Effector memory CD8-positive, alpha-beta T cell (primary cell): ENCODE data around the gene ALDH9A1.
A peak's percentile ranks its signal among the peaks of the same experiment; 100 is the strongest.
"Not testable (repeated sequence)": the region's sequence is repeated elsewhere in the genome, so short reads cannot be mapped to it uniquely, and the experiment has no call there.

Experiments used
- ATAC-seq: fragments of 150-1000 bp; cut with Tn5 transposase; replicated peaks from 2 replicates; pipeline ENCODE4 v1.10.0; 2021; ENCODE audit warnings: mild to moderate bottlenecking, moderate library complexity
- DNase-seq, 3 experiments: peaks; one replicate each; pipeline ENCODE4 v3.0.0; 2021
- H3K27ac Mint-ChIP-seq, 2 donors: one replicate each; pipeline ENCODE4 v1.8.0; 2022; ENCODE audit warnings: mild to moderate bottlenecking in 2 of 2, mixed read lengths in 2 of 2, moderate library complexity in 2 of 2
- H3K27me3 Mint-ChIP-seq, 2 donors: one replicate each; pipeline ENCODE4 v1.8.0; 2022; ENCODE audit warnings: mixed read lengths in 2 of 2
- H3K36me3 Mint-ChIP-seq: one replicate; pipeline ENCODE4 v1.8.0; 2022; ENCODE audit warnings: mild to moderate bottlenecking, moderate library complexity, mixed read lengths; ENCODE audit not compliant: insufficient read depth
- H3K4me1 Mint-ChIP-seq, 2 donors: one replicate each; pipeline ENCODE4 v1.8.0; 2022; ENCODE audit warnings: low read depth in 2 of 2, mixed read lengths in 2 of 2
- H3K4me3 Mint-ChIP-seq, 2 donors: one replicate each; pipeline ENCODE4 v1.8.0; 2022; ENCODE audit warnings: mild to moderate bottlenecking in 2 of 2, mixed read lengths in 2 of 2, moderate library complexity in 2 of 2
- H3K9me3 Mint-ChIP-seq, 2 donors: one replicate each; pipeline ENCODE4 v1.8.0; 2022; ENCODE audit warnings: mixed read lengths in 2 of 2

Gene ALDH9A1

DNA sequence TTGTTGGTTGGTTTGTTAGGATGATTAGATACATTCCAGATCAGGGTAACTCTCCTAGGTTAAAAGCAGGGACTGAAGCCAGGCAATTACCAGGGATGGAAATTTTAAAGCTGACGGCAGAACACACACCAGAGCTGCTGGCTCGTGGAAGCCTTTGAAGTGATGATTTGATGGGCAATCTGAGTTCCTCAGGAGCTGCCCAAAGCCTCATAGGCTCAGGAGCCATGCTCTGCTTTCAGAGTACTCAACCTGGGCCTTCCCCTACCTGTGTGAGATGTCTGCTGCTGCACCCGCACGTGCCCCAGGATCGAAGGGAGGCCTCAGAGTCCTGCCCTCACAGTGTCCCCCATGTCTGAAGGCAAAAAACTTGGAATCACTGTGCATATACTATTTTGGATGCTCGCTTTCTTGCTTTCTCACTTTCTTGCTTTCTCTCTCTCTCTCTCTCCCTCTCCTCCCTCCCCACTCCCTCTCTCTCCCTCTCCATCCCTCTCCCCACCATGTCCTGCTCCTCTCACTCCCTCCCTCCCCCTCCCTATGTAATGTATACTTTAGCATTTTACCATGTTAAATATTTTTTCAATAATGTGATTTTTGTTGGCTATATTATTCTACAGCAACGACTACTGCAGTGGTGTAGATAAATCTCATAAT is 49.3 kb downstream of the ALDH9A1 start:
- H3K27ac Mint-ChIP-seq = peak overlapping the region in 1 of 2 donors; percentile 46

DNA sequence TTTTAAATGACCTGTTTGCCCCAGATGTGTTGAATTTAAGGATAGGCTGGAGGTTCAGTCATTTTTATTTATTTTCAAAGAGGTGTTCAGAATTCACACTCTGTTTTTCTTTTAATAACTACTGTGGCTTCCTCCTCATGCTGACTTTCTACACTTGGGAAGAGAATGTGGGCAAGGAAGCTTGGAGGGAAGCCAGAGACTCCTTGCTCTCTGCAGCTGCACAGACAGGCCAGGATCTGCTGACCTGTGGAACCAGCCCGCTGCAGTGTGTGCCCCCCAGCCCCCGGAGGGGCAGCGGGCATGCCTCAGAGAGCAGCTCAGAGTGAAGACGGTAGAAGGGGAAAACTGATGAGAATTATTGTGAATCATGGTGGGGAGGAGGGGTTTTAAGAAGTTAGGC is 50.4 kb downstream of the ALDH9A1 start:
- Mint-ChIP-seq H3K27me3 (no peaks in the 10 kb centered on the region), H3K9me3 (no peaks in the 10 kb centered on the region), H3K27ac (peak overlapping the region in 1 of 2 donors; percentile 55), H3K36me3 (peaks cover 16% of the 10 kb centered on the region), H3K4me1 (peaks cover 16 to 32% of the 10 kb centered on the region in 2 donors), H3K4me3 (no peak overlapping the region)
- no peak for DNase-seq
- no peak for ATAC-seq

More for the DNA sequence above, 49.3 kb downstream of the ALDH9A1 start:
- Mint-ChIP-seq H3K27me3 (no peaks in the 10 kb centered on the region), H3K9me3 (no peaks in the 10 kb centered on the region), H3K36me3 (peaks cover 16% of the 10 kb centered on the region), H3K4me3 (no peak overlapping the region), H3K4me1 (peaks cover 16 to 31% of the 10 kb centered on the region in 2 donors)
- DNase-seq = no peak
- no peak for ATAC-seq

DNA sequence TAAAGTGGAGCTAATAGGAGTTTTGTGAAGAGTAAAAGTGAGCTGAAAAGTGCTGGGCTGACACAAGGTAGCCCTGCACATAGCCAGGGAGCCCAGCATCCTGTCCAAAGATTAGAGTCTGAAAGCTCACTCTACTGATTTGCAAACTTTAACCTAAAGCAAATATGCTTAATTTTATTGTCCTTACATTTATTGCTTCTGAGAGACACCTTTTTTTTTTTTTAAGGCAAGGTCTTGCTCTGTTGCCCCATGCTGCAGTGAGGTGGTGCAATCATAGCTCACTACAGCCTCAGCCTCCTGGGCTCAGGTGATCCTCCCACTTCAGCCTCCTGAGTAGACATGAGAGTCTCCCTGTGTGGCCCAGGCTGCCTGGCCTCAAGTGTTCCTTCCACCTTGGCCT is 50.8 kb downstream of the ALDH9A1 start:
- no peak for ATAC-seq
- H3K4me3 Mint-ChIP-seq = no peak overlapping the region
- H3K9me3 Mint-ChIP-seq = no peaks in the 10 kb centered on the region
- no peaks in the 10 kb centered on the region for H3K27me3 Mint-ChIP-seq
- no peak for DNase-seq
- H3K27ac Mint-ChIP-seq = peak overlapping the region in 1 of 2 donors; percentile 55
- H3K36me3 Mint-ChIP-seq = peaks cover 16% of the 10 kb centered on the region
- H3K4me1 Mint-ChIP-seq = peaks cover 16 to 32% of the 10 kb centered on the region in 2 donors

DNA sequence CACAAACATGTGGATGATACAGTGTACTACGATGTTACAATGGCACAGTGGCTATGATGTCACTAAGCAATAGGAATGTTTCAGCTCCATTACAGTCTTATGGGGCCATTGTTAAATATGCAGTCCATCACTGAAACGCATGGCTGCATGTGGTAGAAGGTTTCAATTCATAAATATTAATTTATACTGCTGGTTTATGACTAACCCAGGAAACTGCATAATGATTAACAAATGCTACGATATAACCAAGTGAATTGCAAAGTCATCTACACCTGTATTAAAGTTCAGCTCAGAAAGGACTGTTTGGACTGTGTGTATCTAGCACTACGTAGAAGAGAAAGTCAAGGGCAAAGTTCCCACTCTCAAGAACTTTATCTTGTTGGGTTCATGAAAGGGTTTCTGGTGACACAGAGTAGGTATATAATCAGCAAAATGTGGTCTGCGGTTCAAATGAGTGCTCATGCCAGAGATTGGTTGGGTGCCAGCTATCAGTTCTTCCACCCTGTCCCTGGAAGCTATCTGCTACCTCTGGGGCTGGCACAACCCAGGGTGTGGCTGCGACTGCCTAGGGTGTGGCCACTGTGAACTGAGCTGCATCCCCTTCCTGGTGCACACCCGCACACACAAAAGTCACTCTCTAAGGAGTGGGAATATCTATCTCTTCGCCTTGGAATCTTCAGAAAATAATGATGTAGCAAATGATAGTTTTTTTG is 52.6 kb downstream of the ALDH9A1 start:
- Mint-ChIP-seq H3K9me3 (no peaks in the 10 kb centered on the region), H3K27me3 (no peaks in the 10 kb centered on the region), H3K4me1 (peaks cover 17 to 33% of the 10 kb centered on the region in 2 donors), H3K4me3 (no peak overlapping the region), H3K36me3 (peaks cover 7% of the 10 kb centered on the region), H3K27ac (peak overlapping the region; percentile 51 to 52)
- no peak for DNase-seq
- ATAC-seq = peak; percentile 70

DNA sequence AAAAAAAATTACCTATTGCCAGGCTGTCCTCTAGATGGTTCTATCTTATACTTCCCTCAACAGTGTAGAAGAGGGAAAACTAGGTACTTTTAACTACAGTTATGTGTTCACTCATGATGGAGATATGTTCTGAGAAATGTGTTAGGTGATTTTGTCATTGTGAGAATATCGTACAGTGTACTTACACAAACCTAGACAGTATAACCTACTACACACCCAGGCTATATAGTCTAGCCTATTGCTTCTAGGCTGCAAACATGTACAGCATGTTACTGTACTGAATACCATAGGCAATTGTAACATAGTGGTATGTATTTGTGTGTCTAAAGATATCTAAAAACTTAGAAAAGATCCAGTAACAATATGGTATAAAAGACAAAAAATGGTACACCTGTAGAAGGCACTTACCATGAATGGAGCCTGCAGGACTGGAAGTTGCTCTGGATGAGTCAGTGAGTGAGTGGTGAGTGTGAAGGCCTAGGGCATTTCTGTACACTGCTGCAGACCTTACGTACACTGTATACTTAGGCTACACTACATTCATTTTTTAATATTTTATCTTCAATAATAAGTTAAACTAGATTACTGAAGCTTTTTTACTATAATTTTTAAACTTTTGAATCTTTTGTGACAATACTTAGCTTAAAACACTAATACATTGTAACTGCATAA is 54.2 kb downstream of the ALDH9A1 start:
- Mint-ChIP-seq H3K27me3 (no peaks in the 10 kb centered on the region), H3K4me3 (no peak overlapping the region), H3K36me3 (no peaks in the 10 kb centered on the region), H3K9me3 (no peaks in the 10 kb centered on the region), H3K4me1 (peaks cover 19 to 46% of the 10 kb centered on the region in 2 donors), H3K27ac (no peak overlapping the region)
- ATAC-seq (no peak), DNase-seq (no peak)

DNA sequence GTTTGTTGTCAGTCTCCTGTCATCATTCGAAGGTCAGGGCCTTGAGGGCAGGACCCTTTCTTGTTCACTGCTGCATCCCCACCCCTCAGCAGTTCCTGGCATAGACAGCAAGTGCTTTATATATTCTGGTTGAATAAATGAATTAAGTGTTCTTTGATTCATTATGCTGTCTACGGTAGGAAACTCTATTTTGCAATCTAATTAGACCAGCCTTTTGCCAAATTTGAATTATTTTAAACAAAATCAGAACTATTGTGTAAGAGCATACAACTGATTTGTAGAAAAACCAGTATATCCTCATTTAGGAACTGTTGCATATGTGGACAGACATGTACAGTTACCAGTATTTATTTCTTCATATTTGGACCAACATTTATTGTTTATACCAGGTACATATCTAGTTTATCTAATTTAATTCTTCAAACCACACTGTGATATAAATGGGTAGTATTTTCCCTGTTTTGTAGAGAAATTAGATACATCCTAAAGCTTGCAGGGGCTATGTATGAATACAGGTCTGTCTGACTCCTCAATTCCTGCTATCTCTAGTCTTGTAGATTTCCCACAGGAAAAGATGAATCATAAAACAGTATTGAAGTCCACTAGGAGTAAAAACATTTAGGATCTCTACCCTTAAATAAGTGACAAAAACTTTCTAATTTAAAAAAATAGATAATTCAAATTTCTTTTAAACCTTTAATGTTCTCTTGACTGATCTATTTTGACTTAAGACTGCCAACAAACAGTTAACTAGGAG is 57.0 kb downstream of the ALDH9A1 start:
- H3K27me3 Mint-ChIP-seq = no peaks in the 10 kb centered on the region

DNA sequence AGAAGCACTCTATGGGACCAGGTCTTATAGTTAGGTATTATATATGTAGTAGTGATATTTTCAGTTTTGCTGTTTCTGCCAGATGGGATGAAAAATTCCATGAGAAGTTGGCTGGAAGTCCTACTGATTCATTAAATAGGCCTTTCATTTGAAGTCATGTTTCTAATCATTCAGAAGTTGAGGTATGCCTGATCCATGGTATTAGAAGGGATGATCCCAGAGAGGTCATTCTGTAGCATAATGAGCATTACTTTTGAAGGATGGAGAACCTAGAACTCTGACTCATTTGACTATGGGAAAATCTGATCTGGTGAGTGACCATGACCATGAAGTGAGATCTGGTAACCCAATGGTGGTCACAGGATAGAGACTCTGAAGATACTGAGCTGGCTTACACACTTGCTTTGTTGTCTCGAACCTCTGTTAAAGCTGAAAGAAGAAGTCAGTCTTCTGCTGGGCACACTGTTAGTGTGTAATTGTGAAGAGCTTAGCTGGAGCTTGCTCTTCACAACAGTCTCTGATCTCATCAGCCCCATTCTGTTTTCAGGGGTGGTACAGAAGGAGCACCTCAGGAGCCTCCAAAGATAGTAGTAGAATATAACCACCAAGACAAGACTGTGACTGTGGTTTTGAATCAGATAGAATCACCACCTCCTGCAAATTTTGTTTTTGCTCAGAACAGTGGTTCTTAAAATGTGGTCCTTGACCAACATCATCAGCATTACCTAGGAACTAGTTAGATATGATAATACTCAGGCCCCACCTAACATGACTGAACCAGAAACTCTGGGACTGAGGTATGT is 58.3 kb downstream of the ALDH9A1 start:
- DNase-seq (no peak), ATAC-seq (no peak)
- Mint-ChIP-seq H3K4me3 (no peak overlapping the region), H3K9me3 (no peaks in the 10 kb centered on the region), H3K27ac (peak overlapping the region in 1 of 2 donors; percentile 80), H3K36me3 (peaks cover 5% of the 10 kb centered on the region), H3K4me1 (peaks cover 3 to 32% of the 10 kb centered on the region in 2 donors), H3K27me3 (no peaks in the 10 kb centered on the region)

More for the DNA sequence above, 57.0 kb downstream of the ALDH9A1 start:
- Mint-ChIP-seq H3K27ac (no peak overlapping the region), H3K4me1 (peaks cover 11 to 44% of the 10 kb centered on the region in 2 donors), H3K36me3 (peaks cover 5% of the 10 kb centered on the region), H3K4me3 (no peak overlapping the region), H3K9me3 (no peaks in the 10 kb centered on the region)
- no peak for DNase-seq
- no peak for ATAC-seq

DNA sequence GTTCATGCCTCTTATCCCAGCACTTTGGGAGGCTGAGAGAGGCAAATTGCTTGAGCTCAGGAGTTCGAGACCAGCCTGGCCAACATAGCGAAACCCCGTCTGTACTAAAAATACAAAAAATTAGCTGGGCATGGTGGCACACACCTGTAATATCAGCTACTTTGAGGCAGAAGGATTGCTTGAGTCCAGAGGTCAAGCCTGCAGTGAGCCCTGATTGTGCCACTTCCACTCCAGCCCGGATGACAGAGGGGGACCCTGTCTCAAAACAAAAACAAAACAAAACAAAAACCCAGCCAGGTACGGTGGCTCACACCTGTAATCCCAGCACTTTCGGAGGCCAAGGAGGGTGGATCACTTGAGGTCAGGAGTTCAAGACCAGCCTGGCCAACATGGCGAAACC is 60.2 kb downstream of the ALDH9A1 start:
- H3K27ac Mint-ChIP-seq = not testable (repeated sequence)

DNA sequence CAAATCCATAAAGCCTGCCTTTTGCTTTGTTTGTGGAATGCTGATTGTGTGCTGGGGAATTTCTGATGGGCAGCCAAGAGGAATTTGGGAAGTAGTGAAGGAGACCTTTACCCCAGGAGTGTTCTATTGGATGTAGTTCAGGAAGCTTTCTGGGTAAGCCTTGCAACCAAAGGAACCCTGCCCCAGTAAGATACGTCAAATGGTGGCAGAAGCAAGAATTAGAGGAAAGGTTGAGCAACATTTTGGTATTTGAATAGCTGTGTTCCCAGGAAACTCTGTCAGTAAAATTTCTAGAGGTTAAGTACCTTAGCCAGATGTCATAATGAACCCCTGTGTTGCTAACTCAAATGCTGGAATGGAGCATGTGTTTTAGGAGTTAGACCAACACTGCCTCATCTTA is 60.9 kb downstream of the ALDH9A1 start:
- Mint-ChIP-seq H3K4me1 (peaks cover 12 to 39% of the 10 kb centered on the region in 2 donors), H3K27ac (no peak overlapping the region), H3K4me3 (no peak overlapping the region), H3K36me3 (peaks cover 5% of the 10 kb centered on the region), H3K27me3 (no peaks in the 10 kb centered on the region), H3K9me3 (no peaks in the 10 kb centered on the region)
- no peak for DNase-seq
- no peak for ATAC-seq

More for the DNA sequence above, 60.2 kb downstream of the ALDH9A1 start:
- H3K4me3 Mint-ChIP-seq, H3K27me3 Mint-ChIP-seq, ATAC-seq, H3K9me3 Mint-ChIP-seq, H3K36me3 Mint-ChIP-seq, DNase-seq: not testable (repeated sequence)
- peaks cover 10 to 39% of the 10 kb centered on the region in 2 donors for H3K4me1 Mint-ChIP-seq

DNA sequence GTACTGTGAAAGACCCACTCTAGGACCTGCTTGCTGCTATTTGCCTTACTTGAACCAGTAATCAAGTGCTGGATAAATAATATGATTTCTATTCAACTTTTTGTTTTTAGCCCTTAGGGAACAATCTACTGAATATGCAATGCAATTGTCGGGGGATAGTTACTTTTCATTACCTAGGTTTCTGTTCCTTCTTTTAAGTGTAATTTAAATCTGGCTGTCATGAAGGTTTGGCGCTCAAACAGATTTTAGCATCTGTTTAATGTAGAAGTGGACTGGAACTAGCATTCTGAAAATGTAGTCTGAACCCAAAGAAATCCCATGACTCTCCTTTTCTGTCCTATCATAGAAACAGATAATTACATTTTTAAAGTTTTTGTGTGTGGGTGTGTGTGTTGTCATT is 62.5 kb downstream of the ALDH9A1 start:
- Mint-ChIP-seq H3K27me3 (no peaks in the 10 kb centered on the region), H3K36me3 (peaks cover 5% of the 10 kb centered on the region), H3K9me3 (no peaks in the 10 kb centered on the region), H3K4me1 (peaks cover 12 to 38% of the 10 kb centered on the region in 2 donors), H3K4me3 (no peak overlapping the region), H3K27ac (no peak overlapping the region)
- ATAC-seq (no peak), DNase-seq (no peak)

DNA sequence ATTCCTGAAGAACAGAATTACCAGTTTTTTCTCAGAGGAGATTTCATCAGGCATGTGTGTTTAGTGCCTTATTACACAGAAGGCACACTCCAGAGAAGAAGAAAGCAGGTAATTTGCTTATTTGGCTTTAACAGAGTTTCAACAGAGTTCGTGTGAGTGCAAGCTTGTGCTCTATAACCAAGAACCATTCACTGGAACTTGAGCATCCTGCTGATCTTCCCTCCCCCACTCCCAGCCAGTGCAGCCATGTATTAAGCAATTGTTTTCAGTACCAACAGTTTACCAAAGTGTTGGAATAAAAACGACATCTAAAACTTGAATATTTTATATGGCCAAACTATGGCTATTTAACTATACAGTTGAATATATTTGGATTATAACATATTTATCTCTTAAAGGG is 63.0 kb downstream of the ALDH9A1 start:
- ATAC-seq (no peak), DNase-seq (no peak)
- Mint-ChIP-seq H3K4me1 (peaks cover 9 to 35% of the 10 kb centered on the region in 2 donors), H3K36me3 (peaks cover 5% of the 10 kb centered on the region), H3K27me3 (no peaks in the 10 kb centered on the region), H3K27ac (no peak overlapping the region), H3K9me3 (no peaks in the 10 kb centered on the region), H3K4me3 (no peak overlapping the region)

DNA sequence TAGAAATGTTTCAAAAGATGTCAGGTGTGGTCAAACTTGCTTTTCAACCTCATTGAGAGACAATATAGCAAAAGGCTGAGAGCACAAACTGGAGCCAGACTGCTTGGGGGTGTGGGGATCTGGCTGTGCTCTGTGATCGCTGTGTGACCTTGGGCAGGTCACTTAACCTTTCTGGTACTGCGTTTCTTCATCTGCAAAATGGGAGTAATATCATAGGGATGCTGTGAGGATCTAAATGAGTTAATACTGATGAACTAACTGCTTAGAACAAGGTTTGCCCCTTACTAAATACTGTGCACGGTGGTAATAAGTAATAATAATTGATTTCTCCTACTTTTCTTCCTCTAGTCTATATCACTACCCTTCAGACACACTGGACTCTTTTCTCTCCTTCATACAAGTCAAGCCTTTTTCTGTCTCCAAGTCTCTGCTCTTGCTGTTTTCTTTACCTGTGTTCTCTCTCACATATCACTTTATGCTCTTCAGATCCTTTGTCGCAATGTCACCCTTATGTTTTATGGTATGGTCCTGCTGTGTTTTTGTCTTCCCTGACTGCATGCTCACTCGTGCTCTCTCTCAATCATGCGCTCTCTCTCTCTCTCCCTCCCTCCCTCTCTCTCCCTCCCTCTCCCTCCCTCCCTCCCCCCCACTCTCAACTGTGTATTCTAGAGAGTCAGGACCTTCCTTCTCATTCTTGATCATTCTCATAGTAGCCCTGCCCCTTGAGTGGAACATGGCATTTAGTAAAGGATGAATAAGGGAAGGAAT is 64.0 kb downstream of the ALDH9A1 start:
- Mint-ChIP-seq H3K27ac (no peak overlapping the region), H3K36me3 (peaks cover 5% of the 10 kb centered on the region), H3K4me1 (peaks cover 12 to 29% of the 10 kb centered on the region in 2 donors), H3K9me3 (no peaks in the 10 kb centered on the region), H3K27me3 (no peaks in the 10 kb centered on the region), H3K4me3 (no peak overlapping the region)
- ATAC-seq (no peak), DNase-seq (no peak)
